GM19397 (cell line): Measurements from ENCODE around the gene UNC13C.

ENCODE experiments used
- ATAC-seq: cut with Tn5 transposase; IDR thresholded peaks from one replicate; pipeline ENCODE4 v1.9.1; 2021; ENCODE audit warnings: mild to moderate bottlenecking, moderate library complexity; ENCODE audit not compliant: unreplicated experiment

The UNC13C gene

DNA sequence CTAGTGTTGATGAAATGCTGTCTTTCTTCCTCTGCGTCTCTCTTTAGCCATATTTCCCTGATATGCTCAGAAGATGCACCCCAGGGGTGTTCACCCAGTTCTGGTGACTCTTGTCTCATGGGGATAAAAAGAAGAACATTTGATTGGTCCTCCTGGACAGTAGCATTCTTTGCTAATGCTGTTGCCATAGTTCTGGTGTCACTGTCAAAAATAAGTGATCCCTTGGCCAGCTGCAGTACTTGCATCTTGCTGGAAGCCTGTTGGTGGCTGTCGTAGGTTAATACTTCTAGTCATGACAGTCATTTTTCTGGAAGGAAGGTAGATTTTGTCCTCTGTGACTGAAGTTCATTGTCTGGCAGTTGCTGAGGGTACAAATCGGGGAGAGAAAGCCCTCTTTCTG lies 124.5 kb downstream of the UNC13C start:
- no peak for ATAC-seq

DNA sequence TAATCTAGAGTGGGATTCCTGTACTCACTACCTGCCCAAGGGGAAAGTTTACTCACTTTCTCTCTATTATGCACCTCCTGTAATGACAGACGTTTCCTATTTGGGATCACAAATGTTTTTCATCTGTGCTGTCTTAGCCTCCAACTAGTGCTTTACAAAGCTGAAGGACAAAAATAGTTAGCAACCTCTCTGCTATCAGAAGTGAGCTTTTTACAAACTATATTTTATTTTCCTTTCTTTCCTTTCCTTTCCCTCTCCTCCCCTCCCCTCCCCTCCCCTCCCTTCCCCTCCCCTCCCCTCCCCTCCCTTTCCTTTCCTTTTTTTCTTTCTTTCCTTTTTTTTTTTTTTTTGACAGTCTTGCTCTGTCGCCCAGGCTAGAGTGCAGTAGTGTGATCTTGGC lies 130.8 kb downstream of the UNC13C start:
- no peak for ATAC-seq

DNA sequence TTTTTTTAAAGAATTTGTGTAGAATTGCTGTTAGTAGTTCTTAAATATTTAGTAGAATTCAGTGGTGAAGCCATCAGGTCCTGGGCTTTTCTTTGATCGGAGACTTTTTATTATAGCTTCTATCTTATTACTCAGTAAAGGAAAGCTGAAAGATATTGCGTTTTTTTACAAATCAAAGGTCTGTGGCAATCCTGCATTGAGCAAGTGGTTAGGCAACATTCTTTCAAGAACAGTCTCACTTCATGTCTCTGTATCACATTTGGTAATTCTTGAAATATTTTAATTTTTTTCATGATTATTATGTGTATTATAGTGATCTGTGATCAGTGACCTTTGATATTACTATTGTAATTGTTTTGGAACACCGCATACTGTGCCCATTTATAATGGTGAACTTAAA lies 140.8 kb downstream of the UNC13C start:
- ATAC-seq = no peak

DNA sequence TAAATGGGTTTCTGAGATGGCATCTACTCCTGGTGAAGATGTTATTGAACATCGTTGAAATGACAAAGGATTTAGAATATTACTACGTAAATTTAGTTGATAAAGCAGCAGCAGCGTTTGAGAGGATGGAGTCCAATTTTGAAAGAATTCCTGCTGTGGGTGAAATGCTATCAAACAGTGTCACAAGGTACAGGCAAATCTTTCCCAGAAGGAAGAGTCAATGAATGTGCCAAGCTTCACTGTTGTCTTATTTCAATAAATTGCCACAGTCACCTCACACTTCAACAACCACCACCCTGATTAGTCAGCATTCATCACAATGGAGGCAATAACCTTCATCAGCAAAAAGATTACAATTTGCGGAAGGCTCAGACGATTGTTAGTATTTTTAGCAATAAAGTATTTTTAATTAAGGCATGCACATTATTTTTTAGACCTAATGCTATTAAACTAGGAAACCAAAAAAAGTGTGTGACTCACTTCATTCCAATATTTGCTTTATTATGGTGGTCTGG lies 142.8 kb downstream of the UNC13C start:
- no peak for ATAC-seq

DNA sequence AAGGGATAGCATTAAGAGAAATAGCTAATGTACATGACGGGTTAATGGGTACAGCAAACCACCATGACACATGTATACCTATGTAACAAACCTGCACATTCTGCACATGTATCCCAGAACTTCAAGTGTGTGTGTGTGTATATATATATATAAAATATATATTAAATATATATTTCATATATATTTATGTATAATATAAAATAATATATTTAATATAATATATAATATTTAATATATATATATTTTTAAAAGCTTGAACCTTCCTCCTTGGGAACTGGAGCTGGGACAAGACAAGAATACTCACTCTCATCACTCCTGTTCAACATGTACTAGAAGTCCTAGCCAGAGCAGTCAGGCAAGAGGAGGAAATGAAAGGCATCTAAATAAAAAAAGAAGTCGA lies 149.3 kb downstream of the UNC13C start:
- no peak for ATAC-seq

DNA sequence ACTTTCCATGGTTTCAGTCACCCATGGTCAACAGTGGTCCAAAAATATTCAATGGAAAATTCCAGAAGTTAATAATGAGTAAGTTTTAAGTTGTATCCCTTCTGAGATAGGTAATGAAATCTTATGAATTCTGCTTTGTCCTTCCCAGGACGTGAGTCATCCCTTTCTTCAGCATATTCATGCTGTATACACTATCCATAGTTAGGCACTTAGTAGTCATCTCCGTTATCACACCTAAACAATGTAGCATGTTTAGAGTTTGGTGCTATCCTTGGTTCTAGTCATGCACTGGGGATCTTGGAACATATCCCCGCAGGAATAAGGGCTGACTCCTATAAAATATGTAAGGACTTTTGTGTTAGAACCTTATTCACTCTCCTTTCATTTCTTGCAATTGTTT lies 153.2 kb downstream of the UNC13C start:
- no peak for ATAC-seq

DNA sequence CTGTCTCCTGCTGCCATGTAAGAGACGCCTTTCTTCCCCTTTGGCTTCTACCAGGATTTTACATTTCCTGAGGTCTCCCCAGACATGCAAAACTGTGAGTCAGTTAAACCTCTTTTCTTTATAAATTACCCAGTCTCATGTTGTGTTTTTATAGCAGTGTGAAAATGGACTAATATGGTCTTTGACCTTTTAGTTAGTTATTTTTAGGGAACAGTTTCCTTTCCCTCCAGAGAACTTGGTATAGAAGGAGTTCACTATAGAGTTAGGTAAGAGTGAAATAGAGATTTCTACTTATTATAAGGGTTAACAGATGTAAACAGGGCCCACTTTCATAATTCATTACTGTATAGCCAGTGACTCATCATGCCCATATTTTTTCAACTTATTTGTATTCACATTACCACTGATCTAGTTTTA lies 170.9 kb downstream of the UNC13C start:
- no peak for ATAC-seq

DNA sequence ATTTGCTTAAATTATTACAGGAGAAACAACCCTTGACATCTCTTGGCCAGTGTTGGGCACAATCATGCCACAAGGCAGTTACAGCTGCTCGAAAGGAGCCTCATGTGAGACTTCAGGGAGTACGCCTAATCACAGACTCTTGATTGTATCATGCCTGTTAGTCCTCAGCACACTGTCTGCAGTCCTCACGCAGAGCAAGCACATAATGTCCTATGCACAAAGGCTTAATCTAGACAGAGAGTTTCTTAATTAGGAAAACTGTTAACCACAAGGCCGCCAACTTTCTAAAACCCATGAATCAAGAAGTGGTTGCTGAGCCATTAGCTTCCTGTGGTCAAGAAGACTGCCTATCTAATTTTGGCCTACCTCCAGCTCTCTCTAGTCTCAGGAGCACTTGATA lies 172.0 kb downstream of the UNC13C start:
- ATAC-seq = no peak

DNA sequence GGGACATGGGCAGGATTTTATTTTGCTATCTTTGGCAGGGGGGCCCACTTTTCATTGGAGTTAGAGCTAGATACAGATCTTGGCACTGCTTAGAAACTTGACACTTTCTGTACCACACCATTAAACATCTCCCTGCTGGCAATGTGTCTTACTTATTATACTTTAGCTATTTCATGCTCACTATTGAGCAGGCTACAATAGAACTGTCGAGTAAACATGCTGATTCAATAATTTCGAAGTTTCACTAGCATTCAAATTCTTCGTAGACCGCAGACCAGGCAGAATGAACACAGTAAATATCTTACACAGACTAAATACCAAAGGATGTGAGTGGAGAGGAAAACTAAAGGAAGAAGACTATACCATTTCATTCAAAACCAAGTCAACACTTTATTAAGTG lies 180.8 kb downstream of the UNC13C start:
- ATAC-seq = no peak

DNA sequence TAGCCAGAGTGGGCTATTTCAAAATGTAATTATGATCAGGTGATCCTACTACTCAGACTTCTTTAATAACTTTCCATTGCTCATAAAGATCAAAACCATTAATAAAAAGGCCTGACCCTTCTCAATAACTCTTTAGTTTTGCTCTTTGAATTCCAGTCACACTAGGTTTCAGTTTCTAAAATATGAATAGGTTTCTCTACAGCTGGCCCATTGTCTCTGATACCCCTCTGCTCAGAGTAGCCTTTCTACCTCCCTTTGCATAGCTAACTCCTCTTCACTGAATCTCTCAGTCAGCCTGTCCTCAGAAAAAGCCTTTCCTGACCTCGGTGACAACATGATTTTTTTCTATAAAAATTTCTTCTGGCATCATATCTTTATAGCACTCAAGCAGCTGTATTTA lies 209.1 kb downstream of the UNC13C start:
- no peak for ATAC-seq

DNA sequence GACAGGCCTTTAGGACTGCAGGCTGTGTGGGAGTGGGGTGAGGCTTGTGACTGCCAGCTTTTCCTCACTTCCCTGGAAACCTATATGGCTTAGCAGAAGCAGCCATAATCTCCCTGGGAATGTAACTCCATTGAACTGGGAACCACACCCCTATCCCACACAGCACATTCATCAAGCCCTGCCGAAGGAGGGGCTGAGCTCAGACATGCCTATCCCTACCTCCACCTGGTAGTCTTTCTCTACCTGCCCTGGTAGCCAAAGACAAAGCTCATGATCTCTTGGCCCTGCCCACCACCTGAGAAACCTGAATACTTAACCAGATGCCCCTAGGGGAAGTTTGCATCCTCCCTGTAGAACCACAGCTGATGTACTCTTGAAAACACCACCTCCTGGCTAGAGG lies 219.8 kb downstream of the UNC13C start:
- ATAC-seq = no peak

DNA sequence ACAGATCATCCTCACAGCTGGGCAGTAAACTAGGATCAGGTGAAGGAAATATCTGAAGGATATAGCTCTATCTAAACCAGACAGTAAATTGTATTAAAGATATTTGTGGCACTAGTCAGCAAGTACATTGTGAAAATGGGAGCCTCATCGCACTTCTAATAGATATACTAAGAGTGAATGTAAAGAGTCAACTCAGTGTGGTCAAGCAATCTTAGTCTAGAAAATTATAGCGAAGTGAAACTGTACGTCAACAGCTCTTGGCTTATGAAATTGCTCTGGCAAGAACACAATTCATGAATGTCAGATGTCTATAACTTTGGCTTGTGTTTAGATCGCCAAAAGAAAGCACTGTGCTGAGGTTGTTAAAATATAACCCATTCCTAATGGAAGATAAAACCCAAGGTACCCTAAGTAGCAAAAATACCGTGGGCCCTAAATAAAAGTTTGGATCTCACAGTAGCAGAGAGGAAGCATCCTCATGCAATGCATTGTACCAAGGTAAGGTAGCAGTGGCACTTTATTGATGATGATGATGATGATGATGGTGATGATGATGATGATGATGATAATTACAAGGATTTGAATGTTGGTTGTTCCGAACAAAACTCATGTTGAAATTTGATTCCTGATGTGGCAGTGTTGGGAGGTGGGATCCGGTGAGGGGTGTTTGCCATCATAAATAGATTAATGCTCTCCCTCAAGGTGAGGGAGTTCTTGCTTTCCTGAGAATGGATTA lies 228.5 kb downstream of the UNC13C start:
- no peak for ATAC-seq

DNA sequence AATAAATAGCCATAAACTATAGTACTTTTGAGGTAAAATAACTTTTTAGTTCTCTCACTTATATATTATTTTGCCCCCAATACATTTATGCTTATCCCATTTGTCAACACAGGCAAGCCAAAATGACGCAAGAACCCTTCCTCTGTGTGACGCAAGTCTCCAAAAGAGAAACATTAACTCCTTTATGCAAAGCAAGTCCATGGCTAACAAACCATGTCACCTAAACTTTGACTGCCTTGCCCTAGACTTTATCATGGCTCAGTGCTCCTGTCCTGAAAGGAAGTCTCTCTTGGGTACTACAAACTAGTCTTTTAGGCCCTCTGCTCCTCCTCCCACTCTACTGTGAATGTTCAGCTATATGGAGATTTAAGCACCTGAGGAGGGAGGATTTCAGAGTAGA lies 230.5 kb downstream of the UNC13C start:
- ATAC-seq = no peak

DNA sequence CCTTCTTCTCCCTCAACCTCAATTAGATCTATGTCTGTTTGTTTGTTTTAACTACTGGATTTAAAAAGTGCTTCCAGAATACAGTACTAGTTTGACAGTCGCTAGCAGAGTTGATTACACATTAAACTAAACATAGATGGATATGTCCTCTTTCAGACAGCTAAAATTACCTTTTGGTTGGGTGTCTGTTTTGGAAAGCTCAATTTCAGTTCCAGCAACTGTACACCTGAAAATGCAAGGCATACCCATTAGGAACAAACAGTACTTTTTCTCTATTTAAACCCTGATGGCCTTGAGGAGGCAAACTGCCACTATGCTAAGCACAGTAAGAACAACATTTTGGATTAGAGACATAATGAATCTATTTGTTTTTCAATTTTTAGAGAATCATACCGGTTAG lies 234.4 kb downstream of the UNC13C start:
- no peak for ATAC-seq

DNA sequence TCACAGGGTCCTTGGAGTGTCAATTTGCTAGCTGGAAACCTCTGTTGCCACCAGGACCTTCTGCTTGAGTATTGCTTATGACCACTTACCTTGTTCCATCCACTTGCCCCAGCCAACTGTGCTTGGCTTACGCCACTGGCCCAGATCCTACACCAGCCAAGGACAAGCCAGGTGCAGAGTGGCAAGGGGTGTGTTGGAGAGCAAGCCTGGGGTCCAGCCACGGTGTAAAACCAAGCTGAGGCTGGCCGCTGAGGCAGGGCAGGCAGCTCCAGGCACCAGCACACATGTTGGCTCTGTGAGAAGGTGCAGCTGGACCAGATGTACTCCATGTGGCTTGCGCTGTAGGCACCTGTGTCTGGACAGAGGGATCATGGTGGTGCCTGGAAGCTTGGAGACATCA lies 248.2 kb downstream of the UNC13C start:
- no peak for ATAC-seq

DNA sequence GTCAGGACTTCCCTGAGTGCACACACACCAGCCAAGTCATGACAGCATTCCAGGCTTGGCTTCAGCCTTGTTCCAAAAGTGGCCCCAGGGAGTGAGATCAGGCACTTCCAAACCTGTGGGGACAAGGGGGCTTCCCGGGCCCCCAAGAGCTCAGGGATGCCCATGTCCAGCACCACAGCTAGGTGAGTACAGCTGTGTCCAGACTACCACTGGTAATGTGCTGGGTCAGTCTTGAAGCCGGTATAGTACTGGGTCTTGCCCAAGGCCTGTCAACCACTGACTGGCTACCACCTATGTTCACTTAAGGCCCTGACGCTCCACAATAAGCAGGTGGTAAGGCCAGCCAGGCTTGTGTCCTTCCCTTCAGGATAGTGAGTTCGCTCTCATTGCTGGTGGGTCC lies 249.3 kb downstream of the UNC13C start:
- no peak for ATAC-seq

DNA sequence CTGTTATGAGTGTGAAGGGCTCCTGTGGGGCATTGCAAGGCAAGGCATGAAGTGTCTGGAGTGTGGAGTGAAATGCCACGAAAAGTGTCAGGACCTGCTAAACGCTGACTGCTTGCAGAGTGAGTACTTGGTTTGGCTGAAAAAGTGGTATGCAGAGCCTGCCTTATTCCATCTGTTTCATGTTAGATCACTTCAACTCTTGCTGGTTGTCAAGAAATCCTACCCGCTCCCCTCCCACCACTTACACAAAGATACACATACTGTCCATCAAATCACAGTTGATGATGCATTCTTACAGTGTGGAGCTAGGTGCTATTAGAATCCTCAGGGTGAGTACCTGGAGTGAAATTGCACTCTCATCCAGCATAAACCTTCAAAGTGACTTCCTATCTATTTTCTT lies 272.1 kb downstream of the UNC13C start:
- ATAC-seq = no peak

DNA sequence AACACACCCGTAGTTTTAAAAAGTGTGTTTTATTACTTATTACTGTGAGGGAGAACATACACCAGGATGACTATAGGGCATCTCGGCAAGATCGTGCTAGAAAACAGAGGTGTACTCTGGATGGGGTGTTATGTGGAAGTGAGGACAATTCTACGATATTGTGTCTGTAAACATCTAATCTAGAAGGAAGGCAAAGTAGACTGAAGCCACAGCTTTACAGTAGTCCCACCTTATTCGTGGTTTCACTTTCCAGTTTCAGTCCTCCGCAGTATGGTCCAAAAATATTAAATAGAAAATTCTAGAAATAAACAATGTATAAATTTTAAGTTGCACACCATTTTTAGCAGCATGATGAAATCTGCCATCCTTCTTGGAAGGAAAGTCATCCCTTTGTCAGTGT lies 277.9 kb downstream of the UNC13C start:
- ATAC-seq = no peak

DNA sequence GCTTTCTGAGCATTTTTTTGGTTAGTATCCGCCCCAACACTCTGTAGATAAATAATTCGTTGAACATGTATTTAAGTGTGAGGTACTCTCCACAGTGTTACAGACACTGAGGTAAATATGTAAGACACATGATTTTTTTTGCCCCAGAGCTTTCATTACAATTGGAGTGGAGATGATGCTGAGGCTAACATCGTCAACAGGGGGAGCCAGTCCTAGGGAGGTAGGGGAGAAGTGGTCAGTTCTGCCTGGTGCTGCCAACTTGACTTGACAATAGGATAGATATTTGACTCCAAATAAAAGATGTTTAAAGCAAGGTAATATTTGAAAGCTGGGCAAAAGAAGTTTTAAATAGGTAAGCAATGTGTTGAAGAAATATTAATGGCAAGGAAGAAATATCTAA lies 295.7 kb downstream of the UNC13C start:
- ATAC-seq = no peak

DNA sequence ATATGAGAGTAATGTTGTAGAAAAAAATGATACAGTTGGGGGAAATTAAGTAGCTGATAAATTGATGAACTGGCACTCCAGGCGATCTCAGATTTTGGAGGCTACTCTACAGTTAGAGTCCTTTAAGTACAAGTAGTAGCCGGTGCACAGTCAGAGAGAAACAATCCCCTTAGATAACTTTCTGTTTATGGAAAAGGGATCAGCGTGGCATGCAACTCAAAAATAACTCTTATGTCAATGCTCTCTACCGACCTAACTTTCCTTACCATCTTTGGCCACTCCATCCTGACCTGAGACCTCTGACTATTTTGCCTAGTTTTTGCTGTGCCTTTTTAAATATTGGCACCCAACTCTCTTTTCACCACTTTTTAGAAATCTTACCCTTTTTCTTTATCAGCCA lies 299.6 kb downstream of the UNC13C start:
- ATAC-seq = no peak

DNA sequence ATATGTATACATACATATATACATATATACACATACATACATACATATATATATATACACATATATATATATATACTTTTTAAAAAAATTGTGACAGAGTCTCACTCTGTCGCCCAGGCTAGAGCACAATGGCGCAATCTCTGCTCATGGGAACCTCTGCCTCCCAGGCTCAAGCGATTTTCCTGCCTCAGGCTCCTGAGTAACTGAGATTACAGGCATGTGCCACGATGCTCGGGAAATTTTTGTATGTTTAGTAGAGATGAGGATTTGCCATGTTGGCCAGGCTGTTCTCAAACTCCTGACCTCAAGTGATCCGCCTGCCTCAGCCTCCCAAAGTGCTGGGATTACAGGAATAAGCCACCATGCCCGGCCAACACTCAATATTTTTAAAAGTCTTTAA lies 302.5 kb downstream of the UNC13C start:
- ATAC-seq = no peak

DNA sequence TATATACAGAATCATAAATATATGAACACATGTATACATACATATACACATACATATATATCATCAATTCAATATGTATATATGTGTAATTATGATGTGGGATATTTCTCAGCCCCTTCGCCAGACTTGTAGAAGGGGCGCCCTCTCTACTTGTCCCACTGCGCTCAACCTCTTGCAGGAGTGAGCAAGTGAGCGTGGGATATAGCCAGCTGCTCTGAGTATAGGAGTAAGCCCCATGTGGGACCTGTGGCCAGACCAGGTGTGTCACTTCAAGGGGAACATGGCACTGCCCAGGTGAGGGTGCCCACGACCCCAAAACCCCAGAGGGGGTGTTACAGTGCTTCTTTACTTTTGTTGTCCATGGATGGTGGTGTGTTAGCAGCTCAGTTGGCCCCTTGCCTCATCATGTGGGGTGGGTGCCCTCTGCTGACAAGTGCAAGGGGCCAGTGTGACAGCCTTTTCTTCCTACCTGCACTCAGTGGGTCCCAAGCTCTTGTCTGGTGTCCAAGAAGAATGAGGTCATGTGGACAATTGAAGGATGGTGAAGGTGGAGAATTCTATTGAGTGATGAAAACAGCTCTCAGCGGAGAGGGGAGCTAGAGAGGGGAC lies 304.1 kb downstream of the UNC13C start:
- ATAC-seq = no peak

DNA sequence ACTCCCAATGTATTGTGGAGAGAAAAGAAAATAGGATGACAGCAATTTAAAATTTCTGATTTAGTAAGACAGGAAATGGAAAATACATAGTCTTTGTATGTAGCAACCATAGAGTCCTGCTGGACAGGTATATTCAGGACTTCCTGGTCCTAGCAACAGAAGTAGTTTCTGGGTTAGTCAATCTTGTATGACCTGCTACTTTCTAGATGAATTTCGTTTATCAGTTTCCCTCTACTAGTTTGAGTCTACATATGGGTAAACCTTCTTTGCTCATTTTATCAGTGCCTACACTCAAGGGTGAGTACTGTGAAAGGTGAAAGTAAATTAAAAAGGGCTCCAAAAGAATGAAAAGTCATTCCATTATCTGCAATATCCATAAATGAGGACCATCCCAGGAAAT lies 309.8 kb downstream of the UNC13C start:
- ATAC-seq = no peak
